ENCODE results near the gene C6orf136.
"Not testable (repeated sequence)": the region's sequence is repeated elsewhere in the genome, so short reads cannot be mapped to it uniquely, and the experiment has no call there.

C6orf136 gene

GRCh38 chr6:30643656-30644055 is 3.3 kb upstream of the C6orf136 start:
- Histone ChIP-seq H3K4me1 (ENCODE audit: control insufficient read depth, insufficient read depth, low read length) (peaks cover 2% of the 10 kb centered on the region; the same call in 1 of the 2 replicates), H3K9me3 (ENCODE audit: control insufficient read depth, insufficient read depth, low read length) (no peaks in the 10 kb centered on the region), H3K27ac (ENCODE audit: low read length) (no peak overlapping the region), H3K4me3 (ENCODE audit: low read length) (no peak overlapping the region), H3K27me3 (ENCODE audit: control insufficient read depth, insufficient read depth, low read length) (no peaks in the 10 kb centered on the region), H3K36me3 (ENCODE audit: control insufficient read depth, insufficient read depth, low read length) (peaks cover 11% of the 10 kb centered on the region; the same call in 1 of the 2 replicates)
- DNase-seq (ENCODE audit: low read depth, low spot score): no peak
- WGBS (ENCODE audit: insufficient coverage, insufficient read length): no CpG with 5 or more reads among the region's 2 CpGs

GRCh38 chr6:30644769-30645168 is 2.2 kb upstream of the C6orf136 start:
- H3K4me1 ChIP-seq (ENCODE audit: control insufficient read depth, insufficient read depth, low read length): peaks cover 2% of the 10 kb centered on the region; the same call in 1 of the 2 replicates
- H3K4me3 ChIP-seq (ENCODE audit: low read length): no peak overlapping the region
- WGBS (ENCODE audit: insufficient coverage, insufficient read length): no CpG with 5 or more reads among the region's 5 CpGs
- no peak overlapping the region for H3K27ac ChIP-seq (ENCODE audit: low read length)
- H3K27me3 ChIP-seq (ENCODE audit: control insufficient read depth, insufficient read depth, low read length): no peaks in the 10 kb centered on the region
- no peaks in the 10 kb centered on the region for H3K9me3 ChIP-seq (ENCODE audit: control insufficient read depth, insufficient read depth, low read length)
- no peak for DNase-seq (ENCODE audit: low read depth, low spot score)
- H3K36me3 ChIP-seq (ENCODE audit: control insufficient read depth, insufficient read depth, low read length): peaks cover 9% of the 10 kb centered on the region; the same call in 1 of the 2 replicates

GRCh38 chr6:30645989-30646388 is 944 bp upstream of the C6orf136 start:
- no peaks in the 10 kb centered on the region for H3K9me3 ChIP-seq (ENCODE audit: control insufficient read depth, insufficient read depth, low read length)
- DNase-seq (ENCODE audit: low read depth, low spot score): no peak
- H3K27ac ChIP-seq (ENCODE audit: low read length): no peak overlapping the region

DNA sequence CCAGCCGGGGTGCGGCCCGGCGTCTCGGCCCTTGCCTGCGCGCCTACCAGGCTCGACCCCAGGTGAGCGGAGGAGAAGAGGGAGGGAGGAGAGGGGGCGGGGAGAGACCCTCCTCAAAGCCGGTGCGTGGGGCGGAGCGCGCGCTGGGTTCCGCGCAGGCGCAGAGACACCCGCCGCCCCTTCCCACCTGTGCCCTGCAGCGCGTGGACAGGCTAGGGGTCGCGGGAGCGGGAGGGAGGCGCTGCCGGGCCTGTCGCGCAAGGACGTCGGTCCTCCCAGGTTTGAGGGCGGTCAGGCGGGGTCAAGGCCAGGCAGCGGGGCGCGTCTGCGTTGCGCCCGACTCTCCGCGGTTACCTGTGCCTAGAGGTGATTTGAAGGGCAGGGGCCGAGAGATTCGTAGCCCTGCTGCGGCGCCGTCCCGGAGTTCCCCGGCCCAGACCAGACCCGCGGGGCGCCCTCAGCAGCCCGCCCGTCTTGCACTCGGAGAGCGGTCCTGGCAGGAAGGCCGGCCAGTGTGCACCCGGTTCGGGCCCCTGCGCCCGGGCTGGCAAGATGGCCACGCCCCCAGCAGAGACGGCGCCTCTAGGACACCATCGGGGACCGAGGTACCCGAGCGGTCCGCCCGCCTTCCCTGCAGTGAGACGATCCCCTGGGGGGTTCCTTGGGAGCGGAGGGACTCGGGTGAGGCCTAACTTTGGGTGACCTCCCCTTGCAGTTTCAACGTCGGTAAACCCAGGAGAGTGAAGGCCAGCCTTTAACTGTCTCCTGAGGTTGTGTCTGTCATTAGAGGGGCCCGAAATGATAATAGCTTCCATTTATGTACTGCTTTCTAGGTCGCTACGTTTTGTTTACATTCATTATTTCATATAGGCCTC is 546 bp downstream of the C6orf136 start:
- peak; percentile 31 for DNase-seq (ENCODE audit: low read depth, low spot score)
- Histone ChIP-seq H3K4me1 (ENCODE audit: control insufficient read depth, insufficient read depth, low read length) (peaks cover 2% of the 10 kb centered on the region; the same call in 1 of the 2 replicates), H3K4me3 (ENCODE audit: low read length) (peak overlapping the region; percentile 97), H3K36me3 (ENCODE audit: control insufficient read depth, insufficient read depth, low read length) (peaks cover 6% of the 10 kb centered on the region; the same call in 1 of the 2 replicates), H3K27me3 (ENCODE audit: control insufficient read depth, insufficient read depth, low read length) (no peaks in the 10 kb centered on the region), H3K27ac (ENCODE audit: low read length) (no peak overlapping the region), H3K9me3 (ENCODE audit: control insufficient read depth, insufficient read depth, low read length) (no peaks in the 10 kb centered on the region)
- no CpG with 5 or more reads among the region's 78 CpGs for WGBS (ENCODE audit: insufficient coverage, insufficient read length)

More at GRCh38 chr6:30645989-30646388, 944 bp upstream of the C6orf136 start:
- H3K4me1 ChIP-seq (ENCODE audit: control insufficient read depth, insufficient read depth, low read length): peaks cover 2% of the 10 kb centered on the region; the same call in 1 of the 2 replicates
- H3K27me3 ChIP-seq (ENCODE audit: control insufficient read depth, insufficient read depth, low read length): no peaks in the 10 kb centered on the region
- no CpG with 5 or more reads among the region's 1 CpG for WGBS (ENCODE audit: insufficient coverage, insufficient read length)
- no peak overlapping the region for H3K4me3 ChIP-seq (ENCODE audit: low read length)
- peaks cover 5% of the 10 kb centered on the region; the same call in 1 of the 2 replicates for H3K36me3 ChIP-seq (ENCODE audit: control insufficient read depth, insufficient read depth, low read length)

- no peaks in the 10 kb centered on the region for H3K9me3 ChIP-seq (ENCODE audit: control insufficient read depth, insufficient read depth, low read length)
- WGBS (ENCODE audit: insufficient coverage, insufficient read length): no CpG with 5 or more reads among the region's 12 CpGs
- H3K36me3 ChIP-seq (ENCODE audit: control insufficient read depth, insufficient read depth, low read length): peaks cover 21% of the 10 kb centered on the region
- peaks cover 2% of the 10 kb centered on the region; the same call in 1 of the 2 replicates for H3K4me1 ChIP-seq (ENCODE audit: control insufficient read depth, insufficient read depth, low read length)
- H3K27me3 ChIP-seq (ENCODE audit: control insufficient read depth, insufficient read depth, low read length): no peaks in the 10 kb centered on the region
- no peak overlapping the region for H3K27ac ChIP-seq (ENCODE audit: low read length)
- no peak for DNase-seq (ENCODE audit: low read depth, low spot score)
- no peak overlapping the region for H3K4me3 ChIP-seq (ENCODE audit: low read length)
These were observed 4.2 kb downstream of the C6orf136 start for GRCh38 chr6:30651143-30651542.

- peaks cover 34% of the 10 kb centered on the region for H3K36me3 ChIP-seq (ENCODE audit: control insufficient read depth, insufficient read depth, low read length)
- no peaks in the 10 kb centered on the region for H3K27me3 ChIP-seq (ENCODE audit: control insufficient read depth, insufficient read depth, low read length)
- no peak overlapping the region for H3K27ac ChIP-seq (ENCODE audit: low read length)
- H3K4me3 ChIP-seq (ENCODE audit: low read length): no peak overlapping the region
- WGBS (ENCODE audit: insufficient coverage, insufficient read length): no CpG with 5 or more reads among the region's 19 CpGs
- H3K4me1 ChIP-seq (ENCODE audit: control insufficient read depth, insufficient read depth, low read length): no peaks in the 10 kb centered on the region
- H3K9me3 ChIP-seq (ENCODE audit: control insufficient read depth, insufficient read depth, low read length): no peaks in the 10 kb centered on the region
- no peak for DNase-seq (ENCODE audit: low read depth, low spot score)
These were observed 8.1 kb downstream of the C6orf136 start for GRCh38 chr6:30654798-30655742.

- Histone ChIP-seq H3K9me3 (ENCODE audit: control insufficient read depth, insufficient read depth, low read length) (no peaks in the 10 kb centered on the region), H3K4me1 (ENCODE audit: control insufficient read depth, insufficient read depth, low read length) (no peaks in the 10 kb centered on the region), H3K27ac (ENCODE audit: low read length) (no peak overlapping the region), H3K4me3 (ENCODE audit: low read length) (no peak overlapping the region), H3K27me3 (ENCODE audit: control insufficient read depth, insufficient read depth, low read length) (no peaks in the 10 kb centered on the region), H3K36me3 (ENCODE audit: control insufficient read depth, insufficient read depth, low read length) (peaks cover 34% of the 10 kb centered on the region)
- no CpG with 5 or more reads among the region's 3 CpGs for WGBS (ENCODE audit: insufficient coverage, insufficient read length)
- no peak for DNase-seq (ENCODE audit: low read depth, low spot score)
These were observed 8.8 kb downstream of the C6orf136 start for GRCh38 chr6:30655743-30656094.

DNA sequence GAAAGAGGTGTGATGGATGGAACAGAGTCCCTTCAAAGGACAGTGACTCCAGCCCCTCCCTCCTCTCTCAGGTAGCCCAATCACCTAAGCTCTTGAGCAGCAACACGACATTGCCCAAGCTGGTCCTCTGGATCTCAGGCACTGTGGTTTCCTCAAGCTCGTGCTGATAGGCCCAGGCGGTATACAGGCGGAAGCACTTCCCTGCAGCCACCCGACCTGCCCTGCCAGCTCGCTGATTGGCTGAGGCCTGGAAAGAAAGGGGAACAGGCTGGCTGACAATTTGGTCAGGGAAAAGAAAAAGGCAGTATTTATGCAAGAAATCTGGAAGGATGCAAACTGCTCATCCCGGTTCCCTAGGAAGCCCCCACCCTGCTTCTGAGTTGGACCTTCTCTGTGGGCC is 9.6 kb downstream of the C6orf136 start:
- H3K4me1 ChIP-seq (ENCODE audit: control insufficient read depth, insufficient read depth, low read length): no peaks in the 10 kb centered on the region
- WGBS (ENCODE audit: insufficient coverage, insufficient read length): no CpG with 5 or more reads among the region's 7 CpGs
- no peak overlapping the region for H3K4me3 ChIP-seq (ENCODE audit: low read length)
- DNase-seq (ENCODE audit: low read depth, low spot score): no peak
- peaks cover 34% of the 10 kb centered on the region for H3K36me3 ChIP-seq (ENCODE audit: control insufficient read depth, insufficient read depth, low read length)
- H3K27me3 ChIP-seq (ENCODE audit: control insufficient read depth, insufficient read depth, low read length): no peaks in the 10 kb centered on the region
- H3K27ac ChIP-seq (ENCODE audit: low read length): no peak overlapping the region
- H3K9me3 ChIP-seq (ENCODE audit: control insufficient read depth, insufficient read depth, low read length): no peaks in the 10 kb centered on the region

- H3K36me3 ChIP-seq (ENCODE audit: control insufficient read depth, insufficient read depth, low read length): peaks cover 35% of the 10 kb centered on the region
- no peak overlapping the region for H3K4me3 ChIP-seq (ENCODE audit: low read length)
- H3K9me3 ChIP-seq (ENCODE audit: control insufficient read depth, insufficient read depth, low read length): no peaks in the 10 kb centered on the region
- no peak for DNase-seq (ENCODE audit: low read depth, low spot score)
- no peaks in the 10 kb centered on the region for H3K27me3 ChIP-seq (ENCODE audit: control insufficient read depth, insufficient read depth, low read length)
- H3K4me1 ChIP-seq (ENCODE audit: control insufficient read depth, insufficient read depth, low read length): no peaks in the 10 kb centered on the region
- no peak overlapping the region for H3K27ac ChIP-seq (ENCODE audit: low read length)
These were observed 10.5 kb downstream of the C6orf136 start for GRCh38 chr6:30657454-30657853.

DNA sequence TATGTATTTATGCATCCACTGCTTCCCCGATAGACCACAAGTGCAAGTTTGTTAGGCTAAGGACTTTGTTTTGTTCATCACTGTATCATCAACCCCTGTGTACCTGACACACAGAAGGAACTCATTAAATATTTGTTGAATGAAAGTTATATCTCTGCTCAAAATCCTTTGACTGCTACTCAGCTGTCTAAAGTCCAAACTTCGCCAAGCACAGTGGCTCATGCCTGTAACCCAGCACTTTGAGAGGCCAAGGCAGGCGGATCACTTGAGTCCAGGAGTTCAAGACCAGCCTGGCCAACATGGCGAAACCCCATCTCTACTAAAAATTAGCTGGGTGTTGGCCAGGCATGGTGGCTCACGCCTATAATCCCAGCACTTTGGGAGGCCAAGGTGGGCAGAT is 11.0 kb downstream of the C6orf136 start:
- WGBS (ENCODE audit: insufficient coverage, insufficient read length): no CpG with 5 or more reads among the region's 5 CpGs
- not testable (repeated sequence) for H3K4me1 ChIP-seq (ENCODE audit: control insufficient read depth, insufficient read depth, low read length); H3K27me3 ChIP-seq (ENCODE audit: control insufficient read depth, insufficient read depth, low read length); H3K27ac ChIP-seq (ENCODE audit: low read length); H3K4me3 ChIP-seq (ENCODE audit: low read length); DNase-seq (ENCODE audit: low read depth, low spot score); H3K9me3 ChIP-seq (ENCODE audit: control insufficient read depth, insufficient read depth, low read length)
- H3K36me3 ChIP-seq (ENCODE audit: control insufficient read depth, insufficient read depth, low read length): peaks cover 36% of the 10 kb centered on the region

All from iPS DF 6.9 (cell line).